ENCODE data around the gene PPIC.
"Not testable (repeated sequence)": the region's sequence is repeated elsewhere in the genome, so short reads cannot be mapped to it uniquely, and the experiment has no call there.

PPIC gene

GRCh38 chr5:123007754-123008153 lies 28.8 kb downstream of the PPIC start:
- DNase-seq (ENCODE audit: low spot score) = no peak

DNA sequence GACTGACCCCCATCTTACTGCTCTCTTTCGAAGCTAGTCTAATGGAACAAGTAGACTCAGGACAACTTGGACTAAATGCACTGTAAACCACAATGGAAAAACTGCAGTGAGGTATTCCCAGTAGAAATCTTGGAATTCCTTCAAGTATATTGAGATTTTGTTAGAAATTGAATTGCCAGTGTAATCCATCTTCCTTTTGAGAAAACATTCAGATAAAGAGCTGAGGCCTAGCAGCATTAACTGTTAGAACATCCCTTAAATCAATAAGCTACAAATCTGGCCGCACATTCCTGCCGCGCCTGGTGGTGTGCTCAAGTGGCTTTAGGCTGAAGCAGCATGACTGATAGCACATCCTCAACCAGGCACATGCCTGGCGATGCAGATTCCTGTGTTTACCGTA lies 29.3 kb downstream of the PPIC start:
- no peak for DNase-seq (ENCODE audit: low spot score)

DNA sequence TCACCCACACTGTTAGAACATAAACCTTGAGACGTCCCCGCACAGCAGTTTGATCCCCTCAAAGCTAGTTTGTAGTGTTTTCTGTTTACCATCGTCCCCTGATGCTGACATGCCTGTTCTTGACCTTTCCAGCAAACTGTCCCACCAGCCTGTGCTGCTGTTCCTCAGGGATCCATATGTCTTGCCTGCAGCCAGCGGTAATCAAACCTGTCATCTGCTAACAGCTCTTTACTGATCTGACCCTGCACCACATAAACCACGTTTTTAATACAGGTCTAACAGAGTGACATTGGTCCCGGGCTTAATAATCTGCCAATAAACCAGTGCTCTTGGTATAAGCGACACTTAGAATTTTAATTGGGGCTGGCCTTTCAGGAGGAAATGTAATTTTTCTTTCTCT lies 34.7 kb downstream of the PPIC start:
- no peak for DNase-seq (ENCODE audit: low spot score)

GRCh38 chr5:123000731-123001130 lies 35.8 kb downstream of the PPIC start:
- no peak for DNase-seq (ENCODE audit: low spot score)

GRCh38 chr5:122999947-123000563 lies 36.5 kb downstream of the PPIC start:
- DNase-seq (ENCODE audit: low spot score) = peak; percentile 17

DNA sequence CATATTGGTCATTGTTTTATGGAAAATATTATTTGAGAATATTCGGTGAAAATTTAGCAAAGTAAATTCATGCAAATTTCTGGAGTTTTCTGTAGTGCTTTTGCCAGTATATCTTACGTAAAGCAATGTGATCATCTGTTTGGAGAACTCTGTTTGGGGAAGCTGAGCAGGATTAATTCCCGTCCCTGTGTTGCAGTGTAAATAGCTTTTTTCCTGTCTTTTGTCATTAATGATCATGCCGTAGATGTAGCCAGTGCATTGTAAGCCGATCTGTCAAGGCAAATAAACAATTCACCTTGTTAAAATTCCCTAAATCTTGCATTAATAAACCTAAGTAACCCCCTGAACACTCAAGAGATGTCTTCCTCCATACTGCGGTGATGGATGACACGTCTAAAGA lies 39.2 kb downstream of the PPIC start:
- no peak for DNase-seq (ENCODE audit: low spot score)

- no peak for DNase-seq (ENCODE audit: low spot score)
These were observed 40.4 kb downstream of the PPIC start for GRCh38 chr5:122996091-122996490.

DNA sequence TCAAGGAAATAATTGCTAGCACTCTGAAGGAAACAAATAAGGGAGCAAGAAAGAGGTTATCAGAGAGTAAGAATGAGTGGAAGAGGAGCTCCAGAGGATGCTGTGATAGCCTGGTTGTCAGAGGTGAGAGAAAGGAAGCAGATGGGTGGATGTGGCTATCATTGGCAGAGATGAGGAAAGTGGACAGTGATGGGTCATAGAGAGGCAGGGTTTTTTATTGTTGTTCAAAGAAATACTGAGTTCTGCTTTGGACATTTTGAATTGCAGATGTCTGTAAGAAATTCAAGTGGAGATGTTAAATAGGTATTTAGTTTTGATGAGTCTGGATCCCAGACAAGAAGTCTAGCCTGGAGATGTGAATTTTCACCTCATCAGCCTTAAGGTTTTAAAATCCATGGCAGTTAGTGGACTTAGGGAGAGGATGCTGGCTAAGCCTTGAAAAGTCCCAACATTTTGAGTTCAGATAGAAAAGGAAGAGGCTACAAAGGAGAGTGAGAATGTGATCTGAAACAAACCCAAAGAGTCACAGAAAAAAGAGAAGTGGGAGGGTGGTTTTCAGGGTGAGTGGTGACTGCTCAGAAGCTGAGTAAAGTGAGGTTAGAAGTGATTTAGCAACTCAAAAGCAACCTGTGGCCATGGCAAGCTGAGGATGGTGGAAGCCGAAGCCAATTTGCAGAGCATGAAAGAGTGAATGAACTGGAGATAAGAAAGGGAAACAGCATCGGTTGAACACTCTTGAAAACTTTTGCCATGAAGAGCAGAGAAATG lies 50.4 kb downstream of the PPIC start:
- DNase-seq (ENCODE audit: low spot score) = no peak

GRCh38 chr5:122985006-122985700 lies 51.4 kb downstream of the PPIC start:
- no peak for DNase-seq (ENCODE audit: low spot score)

DNA sequence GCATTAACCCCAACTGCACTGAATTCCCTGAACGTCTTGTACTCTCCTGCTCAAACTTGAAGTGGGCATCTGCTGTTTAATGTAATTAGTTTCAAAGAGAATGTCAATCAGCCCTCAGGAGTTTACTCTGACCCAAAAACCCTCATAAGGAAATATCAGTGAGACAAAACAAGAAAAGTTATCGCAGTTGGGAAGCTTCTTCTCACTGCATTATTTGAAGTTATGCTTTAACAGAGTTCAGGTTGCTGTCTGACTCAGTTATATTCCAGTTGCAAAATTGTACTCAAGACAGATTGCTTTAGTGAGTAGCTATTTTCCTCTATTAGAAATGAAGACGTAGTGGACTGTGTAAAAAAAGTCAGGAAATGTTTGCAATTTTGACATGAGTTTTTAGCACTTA lies 52.1 kb downstream of the PPIC start:
- DNase-seq (ENCODE audit: low spot score) = no peak

DNA sequence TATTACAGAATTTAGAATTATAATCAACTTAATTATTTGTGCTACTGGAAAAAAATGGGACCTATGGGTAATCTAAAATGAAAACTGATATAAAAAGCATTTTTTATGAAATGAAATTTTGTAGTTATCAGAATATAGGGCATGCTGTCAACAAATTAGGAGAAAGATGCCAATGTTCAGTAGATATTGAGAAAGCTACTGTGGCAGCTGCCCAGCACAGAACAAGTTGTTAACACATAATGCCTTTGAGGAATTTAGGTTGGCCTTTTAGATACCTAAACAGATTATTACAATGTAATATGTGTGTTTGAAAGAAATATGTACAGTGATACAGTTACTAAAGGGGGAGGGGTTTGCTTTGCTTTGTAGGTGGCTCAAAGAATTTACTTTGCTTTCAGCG lies 54.1 kb downstream of the PPIC start:
- no peak for DNase-seq (ENCODE audit: low spot score)

GRCh38 chr5:122981846-122982245 lies 54.7 kb downstream of the PPIC start:
- no peak for DNase-seq (ENCODE audit: low spot score)

DNA sequence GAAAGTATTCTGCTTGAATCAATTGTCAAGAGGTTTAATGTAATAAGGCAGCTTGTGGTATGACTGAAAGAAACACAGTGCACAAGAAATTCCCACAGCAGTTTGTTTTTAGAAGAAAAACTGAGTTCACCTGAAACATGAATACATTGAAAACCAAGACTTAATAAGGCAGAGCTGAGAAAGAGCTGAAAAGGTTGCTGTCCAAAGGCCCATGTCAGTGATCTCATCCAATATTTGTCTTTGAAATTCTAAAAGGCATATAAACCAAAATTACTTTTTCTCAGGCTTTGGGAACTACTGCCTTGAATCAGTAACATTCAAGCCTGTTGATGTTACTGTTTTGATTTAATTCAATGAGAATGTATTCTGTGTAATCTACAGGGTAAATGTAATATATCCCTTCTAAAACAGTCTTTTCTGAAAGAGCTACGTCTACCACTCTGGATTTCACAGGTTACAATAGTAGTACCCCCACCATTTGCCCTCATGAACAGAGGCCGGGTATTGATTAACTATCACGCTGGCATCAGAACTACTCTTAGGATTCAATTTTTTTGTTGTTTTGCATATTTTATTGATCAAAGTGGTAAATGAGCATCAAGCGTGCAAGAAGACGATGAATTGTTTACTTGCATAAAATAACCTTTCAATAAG lies 57.8 kb downstream of the PPIC start:
- DNase-seq (ENCODE audit: low spot score) = no peak

- no peak for DNase-seq (ENCODE audit: low spot score)
These were observed 58.5 kb downstream of the PPIC start for GRCh38 chr5:122978068-122978467.

- DNase-seq (ENCODE audit: low spot score) = no peak
These were observed 59.2 kb downstream of the PPIC start for GRCh38 chr5:122977319-122977718.

- DNase-seq (ENCODE audit: low spot score) = not testable (repeated sequence)
These were observed 62.3 kb downstream of the PPIC start for GRCh38 chr5:122974251-122974650.

DNA sequence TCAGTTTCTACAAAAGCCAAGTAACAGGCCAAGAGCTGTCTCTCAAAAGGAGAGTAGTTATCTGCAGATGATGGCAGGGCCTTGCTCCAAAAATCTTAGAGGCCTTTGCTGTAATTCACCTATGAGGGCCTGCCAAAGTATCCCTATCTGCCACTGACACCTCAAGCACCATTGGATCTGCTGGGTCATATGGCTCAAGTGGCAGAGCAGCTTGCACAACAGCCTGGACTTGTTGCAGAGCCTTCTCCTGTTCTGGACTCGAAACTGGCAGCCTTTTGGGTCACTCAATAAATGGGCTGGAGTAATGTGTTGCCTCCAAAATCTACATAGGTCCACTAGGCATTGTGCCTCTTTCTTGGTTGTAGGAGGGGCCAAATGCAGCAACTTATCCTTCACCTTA lies 62.8 kb downstream of the PPIC start:
- not testable (repeated sequence) for DNase-seq (ENCODE audit: low spot score)
